ENCODE results near the gene PRPH. TPM values are rescaled to one million over a fixed set of nuclear protein-coding genes. Genes with fewer than 3 reads are reported as not detected.

PRPH gene
- total and polyA plus RNA-seq, 9 of the 15 experiments (the other 6 are each of a cell fraction or from before 2014, with no cell fraction given): 0.27 to 1.9 (median 1.3) TPM; not detected in 1

DNA sequence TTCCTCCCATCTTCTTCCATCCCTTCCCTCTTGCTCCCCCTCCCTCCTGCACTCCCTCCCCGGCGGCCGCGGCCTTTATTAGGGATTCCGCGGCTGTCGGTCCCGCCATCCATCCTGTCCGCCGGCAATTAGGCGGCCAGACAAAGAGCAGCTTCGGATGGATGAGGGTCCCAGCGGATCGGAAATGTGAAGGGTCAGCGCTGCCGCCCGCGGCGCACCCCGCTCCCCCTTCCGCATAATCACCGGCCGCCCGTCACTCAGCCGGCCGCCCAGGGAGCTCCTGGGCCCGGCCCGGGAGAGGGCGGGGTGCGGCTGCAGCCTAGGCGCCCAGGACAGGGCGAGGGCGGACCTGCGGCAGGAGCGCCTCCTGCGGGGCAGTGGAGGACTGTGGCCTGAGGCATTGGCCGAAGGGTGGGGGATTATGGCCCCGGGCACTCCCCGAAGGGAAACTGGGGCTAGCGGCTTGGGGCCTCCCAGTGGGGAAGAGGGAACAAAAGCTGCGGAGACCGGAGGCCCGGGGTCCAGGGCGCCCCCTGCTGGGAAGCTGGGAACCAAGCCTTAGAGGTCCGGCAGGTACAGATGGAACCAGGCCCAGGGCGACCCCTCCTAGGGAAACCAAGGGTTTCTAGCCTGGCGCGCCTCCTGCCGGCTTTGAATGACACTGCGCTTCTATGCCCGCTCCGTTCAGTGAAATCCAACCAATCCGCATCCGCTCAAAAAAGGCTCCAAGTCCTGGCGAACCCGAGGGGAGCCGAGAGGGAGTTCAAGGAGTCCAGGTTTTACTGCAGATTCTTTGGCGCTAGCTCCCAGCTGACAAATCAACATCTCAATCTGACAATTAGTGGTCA is 47.3 kb downstream of the PRPH start (continued):
- TF ChIP-seq SREBF2 (CRISPR knock-in tag; IDR thresholded peaks at IDR 0.05) (0 out of 2 replicates have a peak, but pooled peaks have one; percentile 84), SIN3A (IDR thresholded peaks at IDR 0.05; ENCODE audit: borderline replicate concordance in 2 of 2, control insufficient read depth in 1 of 2, low read depth in 2 of 2, low read length in 2 of 2) (no peak), HMGN3 (IDR thresholded peaks at IDR 0.05; ENCODE audit: borderline replicate concordance, extremely low read depth, insufficient read length, low read depth, low read length) (peak; percentile 34), CGGBP1 (CRISPR knock-in tag; IDR thresholded peaks at IDR 0.05) (no peak), HMG20A (CRISPR knock-in tag; conservative IDR thresholded peaks at IDR 0.05) (no peak), THAP7 (CRISPR knock-in tag; IDR thresholded peaks at IDR 0.05) (no peak), ZFP1 (CRISPR knock-in tag; IDR thresholded peaks at IDR 0.05) (no peak), ETV6 (IDR thresholded peaks at IDR 0.05; ENCODE audit: borderline replicate concordance in 1 of 2, low read depth in 2 of 2, low read length in 1 of 2) (no peak), ETV6 (CRISPR knock-in tag; IDR thresholded peaks at IDR 0.05; ENCODE audit: borderline replicate concordance) (no peak), RCOR1 (IDR thresholded peaks at IDR 0.05; ENCODE audit: borderline replicate concordance in 1 of 2, low read depth in 2 of 2, low read length in 2 of 2) (peak in 1 of 2 experiments; percentile 62; a peak in 1 of 4 replicates), KDM4B (IDR thresholded peaks at IDR 0.05; ENCODE audit: borderline replicate concordance in 2 of 2, low read depth in 1 of 2) (no peak; a peak in 1 of 4 replicates), ZNF212 (CRISPR knock-in tag; IDR thresholded peaks at IDR 0.05) (no peak), ZNF311 (CRISPR knock-in tag; IDR thresholded peaks at IDR 0.05) (no peak), ZNF589 (CRISPR knock-in tag; IDR thresholded peaks at IDR 0.05; ENCODE audit: low read depth) (no peak), STAT5A (IDR thresholded peaks at IDR 0.05; ENCODE audit: borderline replicate concordance, low read length) (no peak), DMBX1 (CRISPR knock-in tag; IDR thresholded peaks at IDR 0.05; ENCODE audit: borderline replicate concordance) (peak; percentile 48; the same call in 1 of the 2 replicates)
- TF ChIP-seq, protein P1, sequence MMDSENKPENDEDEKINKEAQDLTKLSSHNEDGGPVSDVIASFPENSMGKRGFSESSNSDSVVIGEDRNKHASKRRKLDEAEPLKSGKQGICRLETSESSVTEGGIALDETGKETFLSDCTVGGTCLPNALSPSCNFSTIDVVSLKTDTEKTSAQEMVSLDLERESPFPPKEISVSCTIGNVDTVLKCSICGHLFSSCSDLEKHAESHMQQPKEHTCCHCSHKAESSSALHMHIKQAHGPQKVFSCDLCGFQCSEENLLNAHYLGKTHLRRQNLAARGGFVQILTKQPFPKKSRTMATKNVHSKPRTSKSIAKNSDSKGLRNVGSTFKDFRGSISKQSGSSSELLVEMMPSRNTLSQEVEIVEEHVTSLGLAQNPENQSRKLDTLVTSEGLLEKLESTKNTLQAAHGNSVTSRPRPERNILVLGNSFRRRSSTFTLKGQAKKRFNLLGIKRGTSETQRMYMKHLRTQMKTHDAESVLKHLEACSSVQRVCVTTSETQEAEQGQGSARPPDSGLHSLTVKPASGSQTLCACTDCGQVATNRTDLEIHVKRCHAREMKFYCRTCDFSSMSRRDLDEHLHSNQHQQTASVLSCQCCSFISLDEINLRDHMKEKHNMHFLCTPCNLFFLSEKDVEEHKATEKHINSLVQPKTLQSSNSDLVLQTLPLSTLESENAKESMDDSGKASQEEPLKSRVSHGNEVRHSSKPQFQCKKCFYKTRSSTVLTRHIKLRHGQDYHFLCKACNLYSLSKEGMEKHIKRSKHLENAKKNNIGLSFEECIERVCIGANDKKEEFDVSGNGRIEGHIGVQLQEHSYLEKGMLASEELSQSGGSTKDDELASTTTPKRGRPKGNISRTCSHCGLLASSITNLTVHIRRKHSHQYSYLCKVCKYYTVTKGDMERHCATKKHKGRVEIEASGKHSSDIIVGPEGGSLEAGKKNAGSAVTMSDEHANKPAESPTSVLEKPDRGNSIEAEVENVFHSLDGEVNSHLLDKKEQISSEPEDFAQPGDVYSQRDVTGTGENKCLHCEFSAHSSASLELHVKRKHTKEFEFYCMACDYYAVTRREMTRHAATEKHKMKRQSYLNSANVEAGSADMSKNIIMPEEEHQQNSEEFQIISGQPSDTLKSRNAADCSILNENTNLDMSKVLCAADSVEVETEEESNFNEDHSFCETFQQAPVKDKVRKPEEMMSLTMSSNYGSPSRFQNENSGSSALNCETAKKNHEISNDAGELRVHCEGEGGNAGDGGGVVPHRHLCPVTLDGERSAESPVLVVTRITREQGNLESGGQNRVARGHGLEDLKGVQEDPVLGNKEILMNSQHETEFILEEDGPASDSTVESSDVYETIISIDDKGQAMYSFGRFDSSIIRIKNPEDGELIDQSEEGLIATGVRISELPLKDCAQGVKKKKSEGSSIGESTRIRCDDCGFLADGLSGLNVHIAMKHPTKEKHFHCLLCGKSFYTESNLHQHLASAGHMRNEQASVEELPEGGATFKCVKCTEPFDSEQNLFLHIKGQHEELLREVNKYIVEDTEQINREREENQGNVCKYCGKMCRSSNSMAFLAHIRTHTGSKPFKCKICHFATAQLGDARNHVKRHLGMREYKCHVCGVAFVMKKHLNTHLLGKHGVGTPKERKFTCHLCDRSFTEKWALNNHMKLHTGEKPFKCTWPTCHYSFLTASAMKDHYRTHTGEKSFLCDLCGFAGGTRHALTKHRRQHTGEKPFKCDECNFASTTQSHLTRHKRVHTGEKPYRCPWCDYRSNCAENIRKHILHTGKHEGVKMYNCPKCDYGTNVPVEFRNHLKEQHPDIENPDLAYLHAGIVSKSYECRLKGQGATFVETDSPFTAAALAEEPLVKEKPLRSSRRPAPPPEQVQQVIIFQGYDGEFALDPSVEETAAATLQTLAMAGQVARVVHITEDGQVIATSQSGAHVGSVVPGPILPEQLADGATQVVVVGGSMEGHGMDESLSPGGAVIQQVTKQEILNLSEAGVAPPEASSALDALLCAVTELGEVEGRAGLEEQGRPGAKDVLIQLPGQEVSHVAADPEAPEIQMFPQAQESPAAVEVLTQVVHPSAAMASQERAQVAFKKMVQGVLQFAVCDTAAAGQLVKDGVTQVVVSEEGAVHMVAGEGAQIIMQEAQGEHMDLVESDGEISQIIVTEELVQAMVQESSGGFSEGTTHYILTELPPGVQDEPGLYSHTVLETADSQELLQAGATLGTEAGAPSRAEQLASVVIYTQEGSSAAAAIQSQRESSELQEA (IDR thresholded peaks at IDR 0.05; ENCODE audit: low read depth): no peak

Data from K562 (cell line).